Osteoblast (primary cell): ENCODE data around the gene MAGEB1. TPM values are rescaled to one million over a fixed set of nuclear protein-coding genes. Genes with fewer than 3 reads are reported as not detected.

ENCODE experiments used
- DNase-seq: peaks from one replicate; pipeline ENCODE4 v3.0.0; 2011; ENCODE audit warnings: low spot score, mixed read lengths; ENCODE audit not compliant: insufficient read length; ENCODE audit errors: missing footprints
- H2AFZ ChIP-seq: 2 replicates; pipeline ENCODE4 v1.6.0; 2011; ENCODE audit warnings: mild to moderate bottlenecking, low read length
- H3K27ac ChIP-seq: 2 replicates; pipeline ENCODE4 v1.5.1; 2011; ENCODE audit warnings: mild to moderate bottlenecking, low read depth, low read length, moderate library complexity
- H3K27me3 ChIP-seq: 2 replicates; pipeline ENCODE4 v1.6.0; 2012; ENCODE audit warnings: mild to moderate bottlenecking, control low read depth, inconsistent platforms, low read length, moderate library complexity; ENCODE audit not compliant: insufficient read depth
- H3K36me3 ChIP-seq: 2 replicates; pipeline ENCODE4 v1.5.1; 2011; ENCODE audit warnings: mild to moderate bottlenecking, low read length, control low read depth, moderate library complexity; ENCODE audit not compliant: insufficient read depth
- H3K4me1 ChIP-seq: 2 replicates; pipeline ENCODE4 v1.5.1; 2011; ENCODE audit warnings: mild to moderate bottlenecking, low read length, control low read depth, moderate library complexity; ENCODE audit not compliant: insufficient read depth
- H3K4me2 ChIP-seq: 2 replicates; pipeline ENCODE4 v1.6.0; 2011; ENCODE audit warnings: mild to moderate bottlenecking, low read length; ENCODE audit not compliant: insufficient read depth
- H3K4me3 ChIP-seq: fragments of 200-600 bp; sonication (generic); 3 replicates; pipeline ENCODE4 v1.5.1; 2012; ENCODE audit warnings: mild to moderate bottlenecking, low read length, inconsistent platforms; ENCODE audit not compliant: insufficient read depth
- H3K79me2 ChIP-seq: 2 replicates; pipeline ENCODE4 v1.6.0; 2012; ENCODE audit warnings: mild to moderate bottlenecking, low read length, control low read depth, inconsistent platforms; ENCODE audit not compliant: insufficient read depth
- H3K9me3 ChIP-seq: 2 replicates; pipeline ENCODE4 v1.5.1; 2011; ENCODE audit warnings: low read depth, low read length, control low read depth
- H4K20me1 ChIP-seq: 2 replicates; pipeline ENCODE4 v1.6.0; 2012; ENCODE audit warnings: mild to moderate bottlenecking, low read length, control low read depth; ENCODE audit not compliant: insufficient read depth
- total RNA-seq: library from RNA; depleted of rRNA; stranded (reverse); fragments of >200 nt; gene quantifications from 2 replicates; pipeline ENCODE4 v1.2.3, GENCODE V29; 2012
- TF ChIP-seq, protein P1 (sequence below): IDR thresholded peaks from 2 replicates; pipeline ENCODE4 v1.5.1; 2011; ENCODE audit warnings: mild to moderate bottlenecking, low read depth, low read length, moderate library complexity; ENCODE audit errors: extremely low read depth

The MAGEB1 gene
- total RNA-seq, 1 donor = not detected

DNA sequence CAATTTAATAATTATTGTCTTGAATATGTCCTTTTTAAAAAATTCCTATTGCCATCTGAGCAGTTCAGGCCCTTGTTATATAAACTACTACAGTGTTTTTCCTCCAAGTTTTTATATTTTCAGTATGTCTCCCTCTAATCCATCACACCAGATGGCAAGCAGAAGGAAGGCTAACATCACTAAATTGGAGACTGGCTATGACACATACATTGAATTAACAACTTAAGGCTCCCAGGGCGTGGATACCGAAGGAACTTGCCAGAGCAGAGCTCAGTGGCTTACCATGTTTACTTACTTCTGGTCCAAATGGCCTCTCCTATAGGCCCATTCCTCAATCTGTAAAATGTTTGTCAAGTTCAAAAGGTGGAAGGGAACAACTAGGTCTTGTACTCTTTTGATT is 13.0 kb downstream of the MAGEB1 start:
- no peaks in the 10 kb centered on the region for H3K4me1 ChIP-seq
- H3K9me3 ChIP-seq = no peaks in the 10 kb centered on the region
- TF ChIP-seq, protein P1, sequence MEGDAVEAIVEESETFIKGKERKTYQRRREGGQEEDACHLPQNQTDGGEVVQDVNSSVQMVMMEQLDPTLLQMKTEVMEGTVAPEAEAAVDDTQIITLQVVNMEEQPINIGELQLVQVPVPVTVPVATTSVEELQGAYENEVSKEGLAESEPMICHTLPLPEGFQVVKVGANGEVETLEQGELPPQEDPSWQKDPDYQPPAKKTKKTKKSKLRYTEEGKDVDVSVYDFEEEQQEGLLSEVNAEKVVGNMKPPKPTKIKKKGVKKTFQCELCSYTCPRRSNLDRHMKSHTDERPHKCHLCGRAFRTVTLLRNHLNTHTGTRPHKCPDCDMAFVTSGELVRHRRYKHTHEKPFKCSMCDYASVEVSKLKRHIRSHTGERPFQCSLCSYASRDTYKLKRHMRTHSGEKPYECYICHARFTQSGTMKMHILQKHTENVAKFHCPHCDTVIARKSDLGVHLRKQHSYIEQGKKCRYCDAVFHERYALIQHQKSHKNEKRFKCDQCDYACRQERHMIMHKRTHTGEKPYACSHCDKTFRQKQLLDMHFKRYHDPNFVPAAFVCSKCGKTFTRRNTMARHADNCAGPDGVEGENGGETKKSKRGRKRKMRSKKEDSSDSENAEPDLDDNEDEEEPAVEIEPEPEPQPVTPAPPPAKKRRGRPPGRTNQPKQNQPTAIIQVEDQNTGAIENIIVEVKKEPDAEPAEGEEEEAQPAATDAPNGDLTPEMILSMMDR = no peak
- no peaks in the 10 kb centered on the region for H4K20me1 ChIP-seq
- H3K4me3 ChIP-seq = no peak overlapping the region
- no peak overlapping the region for H2AFZ ChIP-seq
- H3K79me2 ChIP-seq = no peaks in the 10 kb centered on the region
- no peaks in the 10 kb centered on the region for H3K27me3 ChIP-seq
- H3K36me3 ChIP-seq = no peaks in the 10 kb centered on the region
- DNase-seq = no peak
- no peak overlapping the region for H3K27ac ChIP-seq
- H3K4me2 ChIP-seq = no peak overlapping the region

DNA sequence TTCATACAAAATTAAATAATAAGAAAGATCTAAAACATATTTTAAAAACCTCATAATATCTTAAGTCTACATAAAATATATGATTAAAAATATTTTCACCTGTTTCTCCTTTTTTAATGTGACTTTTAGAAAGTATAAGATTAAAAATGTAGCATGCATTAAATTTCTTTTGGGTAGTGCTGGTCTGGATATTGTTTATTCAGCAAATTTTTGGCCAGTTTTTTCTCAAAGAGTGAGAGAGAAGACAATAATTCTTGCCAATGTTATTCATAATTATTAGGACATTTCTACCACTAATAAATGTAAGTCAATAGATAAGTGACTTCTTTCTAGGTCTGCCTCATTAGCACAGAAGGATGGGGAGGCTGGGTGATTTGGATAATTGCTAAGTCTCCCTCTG is 14.1 kb downstream of the MAGEB1 start:
- TF ChIP-seq, protein P1 = no peak
- no peaks in the 10 kb centered on the region for H3K9me3 ChIP-seq
- no peak overlapping the region for H2AFZ ChIP-seq
- H3K27ac ChIP-seq = no peak overlapping the region
- H3K79me2 ChIP-seq = no peaks in the 10 kb centered on the region
- H3K4me3 ChIP-seq = no peak overlapping the region
- DNase-seq = no peak
- H4K20me1 ChIP-seq = no peaks in the 10 kb centered on the region
- no peaks in the 10 kb centered on the region for H3K27me3 ChIP-seq
- no peak overlapping the region for H3K4me2 ChIP-seq
- no peaks in the 10 kb centered on the region for H3K36me3 ChIP-seq
- no peaks in the 10 kb centered on the region for H3K4me1 ChIP-seq

DNA sequence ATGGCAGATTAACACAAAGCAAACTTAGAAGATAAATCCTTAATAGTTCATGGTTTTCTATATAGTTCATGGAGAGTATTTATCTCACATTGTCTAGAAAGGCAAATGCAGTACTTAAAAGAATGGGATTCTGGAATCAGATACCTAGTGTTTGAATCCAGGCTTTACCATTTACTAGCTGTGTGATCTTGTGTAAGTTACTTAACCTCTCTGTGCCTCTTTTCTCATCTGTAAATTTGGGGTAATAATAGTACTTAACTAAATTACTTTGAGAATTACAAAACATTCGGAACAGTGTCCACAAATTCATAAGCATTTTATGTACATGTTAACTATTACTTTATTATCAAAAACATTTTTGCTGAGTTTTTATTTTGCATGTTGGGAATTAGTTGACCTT is 15.8 kb downstream of the MAGEB1 start:
- H3K9me3 ChIP-seq = no peaks in the 10 kb centered on the region
- no peaks in the 10 kb centered on the region for H4K20me1 ChIP-seq
- TF ChIP-seq, protein P1 = no peak
- H3K27me3 ChIP-seq = no peaks in the 10 kb centered on the region
- H3K36me3 ChIP-seq = no peaks in the 10 kb centered on the region
- DNase-seq = no peak
- H2AFZ ChIP-seq = no peak overlapping the region
- H3K4me3 ChIP-seq = no peak overlapping the region
- no peak overlapping the region for H3K27ac ChIP-seq
- no peaks in the 10 kb centered on the region for H3K4me1 ChIP-seq
- no peaks in the 10 kb centered on the region for H3K79me2 ChIP-seq
- no peak overlapping the region for H3K4me2 ChIP-seq

DNA sequence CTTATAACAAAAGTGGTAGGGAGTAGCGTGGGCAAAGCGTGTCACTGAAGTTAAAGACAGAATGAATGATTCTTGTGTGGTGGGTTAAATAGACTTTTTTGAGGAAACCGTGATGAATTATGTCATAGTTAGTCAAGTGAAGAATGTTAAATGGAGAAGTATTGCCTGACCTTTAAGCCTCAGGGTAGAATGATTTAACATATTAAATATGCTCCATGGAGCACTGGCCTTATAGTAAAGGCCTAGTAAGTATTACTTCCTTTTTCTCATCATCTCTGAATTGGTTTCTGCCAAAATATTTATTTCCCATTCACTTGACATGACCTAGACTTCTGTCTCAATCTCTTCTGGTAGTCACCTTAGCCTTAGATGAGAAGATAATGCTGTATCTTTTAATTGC is 23.7 kb downstream of the MAGEB1 start:
- H2AFZ ChIP-seq = no peak overlapping the region
- H3K27me3 ChIP-seq = no peaks in the 10 kb centered on the region
- no peak overlapping the region for H3K27ac ChIP-seq
- H3K79me2 ChIP-seq = no peaks in the 10 kb centered on the region
- no peaks in the 10 kb centered on the region for H3K4me1 ChIP-seq
- TF ChIP-seq, protein P1 = no peak
- H3K9me3 ChIP-seq = no peaks in the 10 kb centered on the region
- H3K36me3 ChIP-seq = no peaks in the 10 kb centered on the region
- H3K4me3 ChIP-seq = no peak overlapping the region
- H3K4me2 ChIP-seq = no peak overlapping the region
- H4K20me1 ChIP-seq = no peaks in the 10 kb centered on the region
- DNase-seq = no peak
